Thyroid gland (tissue), 4 donors: ENCODE results near the gene PCK2. TPM values are rescaled to one million over a fixed set of nuclear protein-coding genes. Genes with fewer than 3 reads are reported as not detected.

ENCODE experiments used
- DNase-seq, 2 donors: peaks; one replicate each; pipeline ENCODE4 v3.0.0-alpha.2; 2019
- H3K27ac ChIP-seq, 3 donors: fragments of 200-600 bp; sonication (generic); 1 replicate in 2 of 3; 2 replicates in 1 of 3; pipeline ENCODE4 v1.5.1; 2016 to 2019; ENCODE audit warnings: mild to moderate bottlenecking in 1 of 3, moderate library complexity in 1 of 3
- H3K27me3 ChIP-seq: fragments of 200-600 bp; sonication (generic); one replicate; pipeline ENCODE4 v1.5.1; 2019
- H3K36me3 ChIP-seq, 2 donors: fragments of 200-600 bp; sonication (generic); one replicate each; pipeline ENCODE4 v1.5.1; 2016 to 2019
- H3K4me1 ChIP-seq, 2 donors: fragments of 200-600 bp; sonication (generic); one replicate each; pipeline ENCODE4 v1.5.1; 2017 to 2019
- H3K4me3 ChIP-seq, 3 donors: fragments of 200-600 bp; sonication (generic); replicated peaks in 1 of 3; 1 replicate in 2 of 3; 2 replicates in 1 of 3; pipeline ENCODE4 v1.5.1; 2016; ENCODE audit warnings: mild to moderate bottlenecking in 1 of 3
- H3K9me3 ChIP-seq: fragments of 200-600 bp; sonication (generic); one replicate; pipeline ENCODE4 v1.5.1; 2017
- POLR2A ChIP-seq, 2 donors: fragments of 450-650 bp; IDR thresholded peaks; one replicate each; pipeline ENCODE4 v1.6.1; 2017; ENCODE audit warnings: antibody characterized with exemption in 2 of 2, mild to moderate bottlenecking in 2 of 2, moderate library complexity in 1 of 2
- WGBS, 2 donors: methylation state at CpG; one replicate each; pipeline ENCODE4 v1.1.5; 2017; 5-methylcytosine and 5-hydroxymethylcytosine counted together
- intact Hi-C: fragments of 100-400 bp; cut with DNase I; formaldehyde crosslinking; loops from one replicate; pipeline ENCODE4 v1.15.1; 2023
- total RNA-seq, 4 donors: library from RNA; depleted of rRNA; stranded (reverse); fragments of >200 nt; gene quantifications; one replicate each; pipeline ENCODE4 v1.2.3, GENCODE V29; 2016
- TF ChIP-seq, protein P1 (sequence below), 6 experiments: fragments of 200-600 bp in 3 of 6; fragments of 450-650 bp in 3 of 6; sonication (generic) in 3 of 6; IDR thresholded peaks; one replicate each; pipeline ENCODE4 v1.5.1; 2016 to 2019; ENCODE audit warnings: antibody characterized with exemption in 6 of 6, mild to moderate bottlenecking in 2 of 6, inconsistent platforms in 1 of 6, moderate library complexity in 1 of 6

Gene PCK2
- total RNA-seq, 4 donors from 2014 or later, result 29.8 to 47.4 (median 39.3) TPM

DNA sequence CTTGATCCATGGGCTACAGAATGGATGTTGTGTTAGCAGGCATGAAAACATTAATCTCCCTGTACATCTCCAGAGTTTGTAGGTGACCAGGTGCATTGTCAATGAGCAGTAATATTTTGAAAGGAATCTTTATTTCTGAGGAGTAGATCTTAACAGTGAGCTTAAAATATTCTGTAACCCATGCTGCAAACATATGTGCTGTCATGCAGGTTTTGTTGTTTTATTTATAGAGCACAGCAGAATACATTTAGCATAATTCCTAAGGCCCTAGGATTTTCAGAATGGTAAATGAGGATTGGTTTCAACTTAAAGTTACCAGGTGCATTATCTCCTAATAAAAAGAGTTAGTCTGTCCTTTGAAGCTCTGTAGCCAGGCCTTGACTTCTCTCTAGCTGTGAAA is 32.8 kb downstream of the PCK2 start:
- H3K4me1 ChIP-seq, result peaks cover 0 to 3% of the 10 kb centered on the region in 2 donors
- no peak overlapping the region for H3K27ac ChIP-seq
- TF ChIP-seq POLR2A (IDR thresholded peaks at IDR 0.05), result no peak
- TF ChIP-seq, protein P1, sequence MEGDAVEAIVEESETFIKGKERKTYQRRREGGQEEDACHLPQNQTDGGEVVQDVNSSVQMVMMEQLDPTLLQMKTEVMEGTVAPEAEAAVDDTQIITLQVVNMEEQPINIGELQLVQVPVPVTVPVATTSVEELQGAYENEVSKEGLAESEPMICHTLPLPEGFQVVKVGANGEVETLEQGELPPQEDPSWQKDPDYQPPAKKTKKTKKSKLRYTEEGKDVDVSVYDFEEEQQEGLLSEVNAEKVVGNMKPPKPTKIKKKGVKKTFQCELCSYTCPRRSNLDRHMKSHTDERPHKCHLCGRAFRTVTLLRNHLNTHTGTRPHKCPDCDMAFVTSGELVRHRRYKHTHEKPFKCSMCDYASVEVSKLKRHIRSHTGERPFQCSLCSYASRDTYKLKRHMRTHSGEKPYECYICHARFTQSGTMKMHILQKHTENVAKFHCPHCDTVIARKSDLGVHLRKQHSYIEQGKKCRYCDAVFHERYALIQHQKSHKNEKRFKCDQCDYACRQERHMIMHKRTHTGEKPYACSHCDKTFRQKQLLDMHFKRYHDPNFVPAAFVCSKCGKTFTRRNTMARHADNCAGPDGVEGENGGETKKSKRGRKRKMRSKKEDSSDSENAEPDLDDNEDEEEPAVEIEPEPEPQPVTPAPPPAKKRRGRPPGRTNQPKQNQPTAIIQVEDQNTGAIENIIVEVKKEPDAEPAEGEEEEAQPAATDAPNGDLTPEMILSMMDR (IDR thresholded peaks at IDR 0.05), result no peak
- H3K27me3 ChIP-seq, result no peaks in the 10 kb centered on the region
- peaks cover 18 to 24% of the 10 kb centered on the region in 2 donors for H3K36me3 ChIP-seq
- H3K9me3 ChIP-seq, result no peaks in the 10 kb centered on the region
- intact Hi-C loops, result no loop called here
- no peak overlapping the region for H3K4me3 ChIP-seq
- DNase-seq, result no peak

DNA sequence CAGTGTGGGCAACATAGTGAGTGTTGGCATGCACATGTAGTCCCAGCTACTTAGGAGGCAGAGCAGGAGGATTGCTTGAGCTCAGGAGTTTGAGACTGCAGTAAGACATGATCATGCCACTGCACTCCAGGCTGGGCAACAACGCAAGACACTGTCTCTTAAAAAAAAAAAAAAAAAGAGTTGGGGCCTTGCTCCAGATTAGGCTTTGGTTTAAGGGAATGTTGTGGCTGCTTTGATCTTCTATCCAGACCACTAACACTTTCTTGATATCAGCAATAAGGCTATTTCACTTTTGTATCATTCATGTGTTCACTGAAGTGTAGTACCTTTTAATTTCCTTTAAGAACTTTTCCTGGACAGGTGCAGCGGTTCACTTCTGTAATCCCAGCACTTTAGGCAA is 33.6 kb downstream of the PCK2 start:
- WGBS, 2 donors, result 91 to 98% methylated on average over 2 of the region's 2 CpGs
- TF ChIP-seq POLR2A (IDR thresholded peaks at IDR 0.05), result no peak
- TF ChIP-seq, protein P1 (IDR thresholded peaks at IDR 0.05), result no peak
- Histone ChIP-seq H3K36me3 (peaks cover 12 to 17% of the 10 kb centered on the region in 2 donors), H3K4me3 (no peak overlapping the region), H3K27ac (no peak overlapping the region), H3K4me1 (peaks cover 0 to 3% of the 10 kb centered on the region in 2 donors), H3K9me3 (no peaks in the 10 kb centered on the region), H3K27me3 (no peaks in the 10 kb centered on the region)
- no peak for DNase-seq
- intact Hi-C loops, result no loop called here

DNA sequence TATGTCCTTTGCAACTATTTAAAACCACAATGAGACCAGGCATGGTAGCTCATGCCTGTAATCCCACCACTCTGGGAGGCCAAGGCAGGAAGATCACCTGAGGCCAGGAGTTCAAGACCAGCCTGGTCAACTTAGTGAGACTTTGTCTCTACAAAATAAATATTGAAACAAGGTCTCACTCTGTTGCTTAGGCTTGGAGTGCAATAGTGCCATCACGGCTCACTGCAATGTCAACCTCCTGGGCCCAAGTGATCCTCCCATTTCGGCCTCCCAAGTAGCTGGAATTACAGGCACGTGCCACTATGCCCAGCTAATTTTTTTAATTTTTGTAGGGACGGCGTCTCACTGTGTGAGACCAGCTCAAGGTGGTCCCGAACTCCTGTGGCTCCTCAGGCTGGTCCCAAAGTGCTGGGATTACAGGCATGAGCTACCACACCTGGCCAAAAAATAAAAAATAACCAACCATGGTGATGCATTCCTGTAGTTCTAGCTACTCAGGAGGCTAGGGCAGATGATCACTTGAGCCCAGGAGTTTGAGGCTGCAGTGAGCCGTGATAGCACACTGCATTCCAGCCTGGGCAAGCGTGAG is 35.4 kb downstream of the PCK2 start:
- intact Hi-C loops, result no loop called here
- 88 to 91% methylated on average over 8 of the region's 8 CpGs for WGBS, 2 donors
- no peak overlapping the region for H3K4me3 ChIP-seq

DNA sequence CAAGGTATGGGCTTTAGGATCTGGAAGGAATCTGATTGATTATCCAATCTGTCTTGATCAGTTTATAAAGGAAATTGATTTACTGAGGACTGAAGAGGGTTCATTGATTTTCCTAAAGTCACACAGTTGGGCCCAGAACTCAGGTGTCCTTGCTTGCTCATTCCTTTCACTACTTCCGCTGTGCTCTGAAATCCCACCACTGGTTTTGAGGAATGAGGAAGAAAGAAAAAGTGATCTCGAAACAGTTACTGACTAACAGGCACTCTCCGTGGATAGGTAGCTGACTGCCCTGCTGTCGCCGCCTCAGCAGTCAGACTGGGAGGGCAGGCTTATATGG is 36.2 kb downstream of the PCK2 start, which contains the start of gene FITM1:
FITM1 (plus strand) TSS at position 280 of the 337 bp plus-strand sequence. CDS start 905 bp downstream, outside the sequence.
- Histone ChIP-seq H3K27ac (peak within 1 kb of the TSS in 2 of 3 donors; percentile 16 to 56), H3K4me1 (peaks cover 1 to 4% of the 10 kb centered on the region in 2 donors), H3K4me3 (no peak within 1 kb of the TSS), H3K9me3 (no peaks in the 10 kb centered on the region), H3K27me3 (no peaks in the 10 kb centered on the region), H3K36me3 (no peaks in the 10 kb centered on the region)
- TF ChIP-seq, protein P1 (IDR thresholded peaks at IDR 0.05), result no peak
- TF ChIP-seq POLR2A (IDR thresholded peaks at IDR 0.05), result no peak
- WGBS, 2 donors, result 96% methylated on average over 5 of the region's 5 CpGs
- no peak for DNase-seq
- intact Hi-C loops, result no loop called here

More for the DNA sequence above, 35.4 kb downstream of the PCK2 start:
- Histone ChIP-seq H3K27me3 (no peaks in the 10 kb centered on the region), H3K27ac (no peak overlapping the region), H3K4me1 (peaks cover 0 to 3% of the 10 kb centered on the region in 2 donors), H3K36me3 (no peaks in the 10 kb centered on the region), H3K9me3 (no peaks in the 10 kb centered on the region)
- DNase-seq, result no peak
- TF ChIP-seq, protein P1 (IDR thresholded peaks at IDR 0.05), result no peak
- TF ChIP-seq POLR2A (IDR thresholded peaks at IDR 0.05), result no peak

DNA sequence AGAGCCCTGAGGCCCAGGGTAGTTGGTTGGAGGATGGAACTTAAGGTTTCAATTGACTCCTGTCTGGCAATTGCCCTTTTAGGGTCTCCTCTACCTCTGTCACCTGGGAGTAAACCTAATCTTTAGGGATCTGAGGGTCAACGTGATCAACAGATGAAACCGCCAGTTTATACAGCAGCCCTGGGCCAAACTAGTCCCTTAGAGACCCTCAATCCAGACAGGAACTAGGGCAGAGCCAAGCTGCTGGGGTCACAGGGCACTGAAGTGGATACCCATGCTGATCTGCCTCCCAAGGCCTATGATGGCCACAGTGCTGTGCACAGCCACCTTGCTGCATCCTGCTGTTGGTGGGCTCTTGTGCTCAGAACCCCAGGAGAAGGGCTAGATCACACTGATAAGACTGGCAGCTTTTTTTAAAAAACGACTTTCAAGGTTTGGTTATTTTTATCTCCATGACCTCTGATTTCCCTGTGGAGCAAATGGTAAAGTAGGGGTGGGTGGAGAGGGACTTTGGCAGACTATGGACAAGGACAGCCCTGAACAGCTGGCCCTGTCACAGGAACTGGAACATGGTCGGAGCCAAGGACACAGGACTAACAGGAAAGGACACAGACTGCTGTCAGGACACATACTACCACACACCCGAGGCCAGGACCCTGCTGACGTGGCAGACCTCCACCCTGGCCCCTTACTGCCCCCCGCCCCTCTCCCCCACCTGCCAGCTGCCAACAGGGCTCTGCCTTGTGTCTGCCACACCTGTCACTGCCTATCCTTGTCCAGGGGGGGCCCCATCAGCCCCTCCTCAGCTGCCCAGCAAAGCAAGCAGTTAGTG is 36.8 kb downstream of the PCK2 start:
- H3K27ac ChIP-seq, result peak overlapping the region in 2 of 3 donors; percentile 16 to 56
- DNase-seq, result peak in 1 of 2 donors; percentile 8
- intact Hi-C loops, result no loop called here
- no peak overlapping the region for H3K4me3 ChIP-seq
- H3K27me3 ChIP-seq, result no peaks in the 10 kb centered on the region
- no peaks in the 10 kb centered on the region for H3K9me3 ChIP-seq
- no peaks in the 10 kb centered on the region for H3K36me3 ChIP-seq
- WGBS, 2 donors, result 55 to 66% methylated on average over 4 to 5 of the region's 7 CpGs
- TF ChIP-seq, protein P1 (IDR thresholded peaks at IDR 0.05), result no peak
- TF ChIP-seq POLR2A (IDR thresholded peaks at IDR 0.05), result no peak
- H3K4me1 ChIP-seq, result peaks cover 4 to 7% of the 10 kb centered on the region in 2 donors
